ENCODE results near the gene HDLBP. TPM values are rescaled to one million over a fixed set of nuclear protein-coding genes. Genes with fewer than 3 reads are reported as not detected.

The HDLBP gene
- polyA plus RNA-seq, 4 donors, result 311 to 400 (median 321) TPM

- no peak for DNase-seq (ENCODE audit: low read depth in 4 of 4, low spot score in 3 of 4)
These were observed 56.8 kb downstream of the HDLBP start for GRCh38 chr2:241258505-241259280.

- DNase-seq (ENCODE audit: low read depth in 4 of 4, low spot score in 3 of 4), result no peak
These were observed 57.9 kb downstream of the HDLBP start for GRCh38 chr2:241257419-241258032.

GRCh38 chr2:241256168-241256545 is 59.3 kb downstream of the HDLBP start:
- DNase-seq (ENCODE audit: low read depth in 4 of 4, low spot score in 3 of 4), result no peak

- no peak for DNase-seq (ENCODE audit: low read depth in 4 of 4, low spot score in 3 of 4)
These were observed 59.8 kb downstream of the HDLBP start for GRCh38 chr2:241255542-241256167.

- no peak for DNase-seq (ENCODE audit: low read depth in 4 of 4, low spot score in 3 of 4)
These were observed 60.5 kb downstream of the HDLBP start for GRCh38 chr2:241254904-241255351.

GRCh38 chr2:241252778-241253475 is 62.5 kb downstream of the HDLBP start:
- no peak for DNase-seq (ENCODE audit: low read depth in 4 of 4, low spot score in 3 of 4)

- no peak for DNase-seq (ENCODE audit: low read depth in 4 of 4, low spot score in 3 of 4)
These were observed 65.8 kb downstream of the HDLBP start for GRCh38 chr2:241249654-241250053.

GRCh38 chr2:241248897-241249296 is 66.6 kb downstream of the HDLBP start:
- no peak for DNase-seq (ENCODE audit: low read depth in 4 of 4, low spot score in 3 of 4)

- DNase-seq (ENCODE audit: low read depth in 4 of 4, low spot score in 3 of 4), result no peak
These were observed 67.2 kb downstream of the HDLBP start for GRCh38 chr2:241248289-241248688.

- DNase-seq (ENCODE audit: low read depth in 4 of 4, low spot score in 3 of 4), result no peak
These were observed 71.1 kb downstream of the HDLBP start for GRCh38 chr2:241244368-241244767.

- no peak for DNase-seq (ENCODE audit: low read depth in 4 of 4, low spot score in 3 of 4)
These were observed 73.2 kb downstream of the HDLBP start for GRCh38 chr2:241242306-241242705.

GRCh38 chr2:241241669-241242068 is 73.8 kb downstream of the HDLBP start:
- no peak for DNase-seq (ENCODE audit: low read depth in 4 of 4, low spot score in 3 of 4)

GRCh38 chr2:241240320-241241004 is 75.0 kb downstream of the HDLBP start:
- DNase-seq (ENCODE audit: low read depth in 4 of 4, low spot score in 3 of 4), result no peak

- no peak for DNase-seq (ENCODE audit: low read depth in 4 of 4, low spot score in 3 of 4)
These were observed 75.8 kb downstream of the HDLBP start for GRCh38 chr2:241239552-241240202.

- DNase-seq (ENCODE audit: low read depth in 4 of 4, low spot score in 3 of 4), result no peak
These were observed 76.7 kb downstream of the HDLBP start for GRCh38 chr2:241238693-241239198.

- DNase-seq (ENCODE audit: low read depth in 4 of 4, low spot score in 3 of 4), result no peak
These were observed 77.5 kb downstream of the HDLBP start for GRCh38 chr2:241237949-241238371.

- DNase-seq (ENCODE audit: low read depth in 4 of 4, low spot score in 3 of 4), result no peak
These were observed 78.4 kb downstream of the HDLBP start for GRCh38 chr2:241237047-241237446.

GRCh38 chr2:241235859-241236593 is 79.4 kb downstream of the HDLBP start:
- no peak for DNase-seq (ENCODE audit: low read depth in 4 of 4, low spot score in 3 of 4)

Data from right renal pelvis (tissue), 4 donors.